Stimulated activated naive CD8-positive, alpha-beta T cell treated with anti-CD3 and anti-CD28 coated beads, Interleukin-15, Interleukin-2, amounts not matched to agents 100 ng/mL and 50 ng/mL, for 24 hours (primary cell): ENCODE data around the gene BMERB1.

Source experiments
- H3K27ac Mint-ChIP-seq: one replicate; pipeline ENCODE4 v1.8.0; 2021; ENCODE audit warnings: mild to moderate bottlenecking, mixed read lengths
- H3K27me3 Mint-ChIP-seq: one replicate; pipeline ENCODE4 v1.8.0; 2021; ENCODE audit warnings: mixed read lengths
- H3K36me3 Mint-ChIP-seq: one replicate; pipeline ENCODE4 v1.8.0; 2021; ENCODE audit warnings: low read depth, mixed read lengths
- H3K4me1 Mint-ChIP-seq: one replicate; pipeline ENCODE4 v1.8.0; 2021; ENCODE audit warnings: low read depth, mixed read lengths
- H3K4me3 Mint-ChIP-seq: one replicate; pipeline ENCODE4 v1.8.0; 2021; ENCODE audit warnings: mild to moderate bottlenecking, mixed read lengths
- H3K9me3 Mint-ChIP-seq: one replicate; pipeline ENCODE4 v1.8.0; 2021; ENCODE audit warnings: mixed read lengths

Gene BMERB1

GRCh38 chr16:15636392-15636873 is 202.0 kb downstream of the BMERB1 start:
- H3K4me3 Mint-ChIP-seq, result peak overlapping the region; percentile 48
- no peaks in the 10 kb centered on the region for H3K9me3 Mint-ChIP-seq
- no peaks in the 10 kb centered on the region for H3K27me3 Mint-ChIP-seq
- H3K27ac Mint-ChIP-seq, result peak overlapping the region; percentile 86
- peaks cover 79% of the 10 kb centered on the region for H3K36me3 Mint-ChIP-seq
- H3K4me1 Mint-ChIP-seq, result peaks cover 90% of the 10 kb centered on the region
